HEK293 (cell line): Measurements from ENCODE around the gene TTC27.

Experiments
- HOXD13 ChIP-seq: sonication (generic); formaldehyde crosslinking; IDR thresholded peaks from 2 replicates; pipeline ENCODE4 v1.8.0; 2022; ENCODE audit warnings: missing genetic modification reagents, borderline replicate concordance
- IKZF3 ChIP-seq: fragments of 450-650 bp; IDR thresholded peaks from 2 replicates; pipeline ENCODE4 v1.5.0; 2018; ENCODE audit warnings: missing biosample characterization, mild to moderate bottlenecking, missing genetic modification characterization, moderate library complexity
- MEIS1 ChIP-seq: sonication (generic); formaldehyde crosslinking; IDR thresholded peaks from 2 replicates; pipeline ENCODE4 v1.8.1; 2022; ENCODE audit warnings: missing genetic modification reagents, mild to moderate bottlenecking, borderline replicate concordance
- ZBTB21 ChIP-seq: fragments of 450-650 bp; formaldehyde crosslinking; IDR thresholded peaks from 2 replicates; pipeline ENCODE4 v1.5.1; 2017; ENCODE audit warnings: missing biosample characterization, missing genetic modification characterization
- ZEB2 ChIP-seq: fragments of 450-650 bp; formaldehyde crosslinking; IDR thresholded peaks from 2 replicates; pipeline ENCODE4 v1.5.1; 2016; ENCODE audit warnings: missing biosample characterization, missing genetic modification characterization
- ZNF132 ChIP-seq: fragments of 450-650 bp; formaldehyde crosslinking; IDR thresholded peaks from 2 replicates; pipeline ENCODE4 v1.5.1; 2017; ENCODE audit warnings: missing biosample characterization, missing genetic modification characterization, borderline replicate concordance
- ZNF155 ChIP-seq: fragments of 450-650 bp; formaldehyde crosslinking; IDR thresholded peaks from 2 replicates; pipeline ENCODE4 v1.5.1; 2016; ENCODE audit warnings: missing biosample characterization, missing genetic modification characterization
- ZNF174 ChIP-seq: fragments of 450-650 bp; formaldehyde crosslinking; IDR thresholded peaks from 2 replicates; pipeline ENCODE4 v1.5.0; 2017; ENCODE audit warnings: missing biosample characterization, mild to moderate bottlenecking, missing genetic modification characterization
- ZNF184 ChIP-seq: fragments of 450-650 bp; IDR thresholded peaks from 2 replicates; pipeline ENCODE4 v1.5.1; 2018; ENCODE audit warnings: missing biosample characterization, mild to moderate bottlenecking, missing genetic modification characterization
- ZNF24 ChIP-seq: fragments of 450-650 bp; formaldehyde crosslinking; IDR thresholded peaks from 2 replicates; pipeline ENCODE4 v1.5.1; 2016; ENCODE audit warnings: missing biosample characterization, missing genetic modification characterization
- ZNF248 ChIP-seq: fragments of 450-650 bp; formaldehyde crosslinking; IDR thresholded peaks from 2 replicates; pipeline ENCODE4 v1.5.1; 2017; ENCODE audit warnings: missing biosample characterization, missing genetic modification characterization
- ZNF350 ChIP-seq: fragments of 450-650 bp; formaldehyde crosslinking; IDR thresholded peaks from 2 replicates; pipeline ENCODE4 v1.5.0; 2017; ENCODE audit warnings: missing biosample characterization, mild to moderate bottlenecking, missing genetic modification characterization
- ZNF354C ChIP-seq: fragments of 450-650 bp; formaldehyde crosslinking; IDR thresholded peaks from 2 replicates; pipeline ENCODE4 v1.5.1; 2016; ENCODE audit warnings: missing biosample characterization, missing genetic modification characterization, low read depth, borderline replicate concordance
- ZNF37A ChIP-seq: fragments of 450-650 bp; IDR thresholded peaks from 2 replicates; pipeline ENCODE4 v1.5.1; 2018; ENCODE audit warnings: missing biosample characterization, missing genetic modification characterization
- ZNF510 ChIP-seq: fragments of 450-650 bp; formaldehyde crosslinking; IDR thresholded peaks from 2 replicates; pipeline ENCODE4 v1.5.1; 2018; ENCODE audit warnings: mild to moderate bottlenecking, missing genetic modification characterization, missing biosample characterization; ENCODE audit not compliant: insufficient replicate concordance
- ZNF521 ChIP-seq: fragments of 450-650 bp; formaldehyde crosslinking; IDR thresholded peaks from 2 replicates; pipeline ENCODE4 v1.5.1; 2017; ENCODE audit warnings: missing biosample characterization, mild to moderate bottlenecking, missing genetic modification characterization
- ZNF544 ChIP-seq: fragments of 450-650 bp; formaldehyde crosslinking; IDR thresholded peaks from 2 replicates; pipeline ENCODE4 v1.5.0; 2017; ENCODE audit warnings: missing biosample characterization, missing genetic modification characterization
- ZNF549 ChIP-seq: fragments of 450-650 bp; IDR thresholded peaks from 2 replicates; pipeline ENCODE4 v1.5.1; 2018; ENCODE audit warnings: missing biosample characterization, missing genetic modification characterization, mild to moderate bottlenecking, inconsistent platforms, moderate library complexity
- ZNF561 ChIP-seq: fragments of 450-650 bp; IDR thresholded peaks from 2 replicates; pipeline ENCODE4 v1.5.1; 2018; ENCODE audit warnings: missing biosample characterization, missing genetic modification characterization, borderline replicate concordance
- ZNF610 ChIP-seq: fragments of 450-650 bp; formaldehyde crosslinking; IDR thresholded peaks from 2 replicates; pipeline ENCODE4 v1.5.1; 2016; ENCODE audit warnings: missing biosample characterization, missing genetic modification characterization, borderline replicate concordance
- ZNF621 ChIP-seq: fragments of 450-650 bp; formaldehyde crosslinking; IDR thresholded peaks from 2 replicates; pipeline ENCODE4 v1.5.1; 2017; ENCODE audit warnings: missing biosample characterization, missing genetic modification characterization
- ZNF626 ChIP-seq: fragments of 450-650 bp; sonication (Bioruptor Pico); formaldehyde crosslinking; IDR thresholded peaks from 2 replicates; pipeline ENCODE4 v1.5.1; 2018; ENCODE audit warnings: missing biosample characterization, missing genetic modification characterization, inconsistent platforms
- ZNF660 ChIP-seq: fragments of 450-650 bp; IDR thresholded peaks from 2 replicates; pipeline ENCODE4 v1.5.1; 2018; ENCODE audit warnings: missing biosample characterization, mild to moderate bottlenecking, missing genetic modification characterization
- ZNF677 ChIP-seq: fragments of 450-650 bp; IDR thresholded peaks from 2 replicates; pipeline ENCODE4 v1.5.0; 2018; ENCODE audit warnings: missing biosample characterization, mild to moderate bottlenecking, missing genetic modification characterization, moderate library complexity
- ZNF830 ChIP-seq: fragments of 450-650 bp; IDR thresholded peaks from 2 replicates; pipeline ENCODE4 v1.5.0; 2018; ENCODE audit warnings: missing biosample characterization, missing genetic modification characterization, low read depth, mild to moderate bottlenecking, moderate library complexity
- ZSCAN30 ChIP-seq: fragments of 450-650 bp; IDR thresholded peaks from 2 replicates; pipeline ENCODE4 v1.5.1; 2018; ENCODE audit warnings: missing biosample characterization, mild to moderate bottlenecking, missing genetic modification characterization, moderate library complexity
- ZXDB ChIP-seq: fragments of 450-650 bp; formaldehyde crosslinking; IDR thresholded peaks from 2 replicates; pipeline ENCODE4 v1.5.1; 2016; ENCODE audit warnings: missing biosample characterization, missing genetic modification characterization
- TF ChIP-seq, protein P1 (sequence below): fragments of 450-650 bp; formaldehyde crosslinking; IDR thresholded peaks from 2 replicates; pipeline ENCODE4 v1.5.1; 2016; ENCODE audit warnings: missing biosample characterization, missing genetic modification characterization
- TF ChIP-seq, protein P2 (sequence below): fragments of 450-650 bp; formaldehyde crosslinking; IDR thresholded peaks from 2 replicates; pipeline ENCODE4 v1.5.1; 2016; ENCODE audit warnings: missing biosample characterization, missing genetic modification characterization
- TF ChIP-seq, protein P3 (sequence below): fragments of 450-650 bp; formaldehyde crosslinking; IDR thresholded peaks from 2 replicates; pipeline ENCODE4 v1.5.1; 2017; ENCODE audit warnings: missing biosample characterization, missing genetic modification characterization
- TF ChIP-seq, protein P4 (sequence below): fragments of 450-650 bp; formaldehyde crosslinking; IDR thresholded peaks from 2 replicates; pipeline ENCODE4 v1.5.1; 2017; ENCODE audit warnings: missing biosample characterization, missing genetic modification characterization
- TF ChIP-seq, protein P5 (sequence below): fragments of 450-650 bp; formaldehyde crosslinking; optimal IDR thresholded peaks from 2 replicates; pipeline ENCODE3; 2016; ENCODE audit warnings: missing biosample characterization, mild to moderate bottlenecking, missing genetic modification characterization

The TTC27 gene

DNA sequence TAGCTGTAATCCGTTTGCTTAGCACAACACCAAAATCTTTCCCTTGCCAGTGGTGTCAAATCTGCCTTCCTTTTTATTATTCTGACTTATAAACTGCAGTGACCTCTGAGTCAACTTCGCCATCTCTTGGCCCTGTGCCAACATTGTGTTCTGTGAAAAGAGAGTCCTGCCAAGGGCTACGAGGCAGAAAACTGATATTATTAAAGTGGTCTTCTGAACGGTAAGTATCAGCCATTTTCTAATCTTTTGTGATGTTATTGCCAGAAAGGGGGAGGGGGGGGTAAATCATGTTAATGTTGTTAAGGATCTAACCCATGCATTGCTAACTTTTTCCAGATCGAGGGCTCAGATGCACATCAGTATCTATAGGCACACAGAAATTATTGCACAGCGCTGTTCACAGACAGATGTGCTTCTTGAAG lies 197.5 kb downstream of the TTC27 start (continued):
- peak; percentile 79 for TF ChIP-seq ZNF350 (tag by site-specific recombination)
- TF ChIP-seq ZNF155 (tag by site-specific recombination): no peak
- TF ChIP-seq ZNF174 (tag by site-specific recombination): no peak
- 0 out of 2 replicates have a peak, but pooled peaks have one; percentile 32 for TF ChIP-seq ZNF549 (tag by site-specific recombination)
- no peak for TF ChIP-seq HOXD13 (CRISPR knock-in tag)
- TF ChIP-seq ZNF544: peak; percentile 86
- TF ChIP-seq ZNF610 (tag by site-specific recombination): no peak
- TF ChIP-seq, protein P1, sequence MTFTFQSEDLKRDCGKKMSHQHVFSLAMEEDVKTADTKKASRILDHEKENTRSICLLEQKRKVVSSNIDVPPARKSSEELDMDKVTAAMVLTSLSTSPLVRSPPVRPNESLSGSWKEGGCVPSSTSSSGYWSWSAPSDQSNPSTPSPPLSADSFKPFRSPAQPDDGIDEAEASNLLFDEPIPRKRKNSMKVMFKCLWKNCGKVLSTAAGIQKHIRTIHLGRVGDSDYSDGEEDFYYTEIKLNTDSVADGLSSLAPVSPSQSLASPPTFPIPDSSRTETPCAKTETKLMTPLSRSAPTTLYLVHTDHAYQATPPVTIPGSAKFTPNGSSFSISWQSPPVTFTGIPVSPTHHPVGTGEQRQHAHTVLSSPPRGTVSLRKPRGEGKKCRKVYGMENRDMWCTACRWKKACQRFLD: no peak
- TF ChIP-seq ZNF830: peak; percentile 68; the same call in 1 of the 2 replicates
- 0 out of 2 replicates have a peak, but pooled peaks have one; percentile 64 for TF ChIP-seq ZNF37A (tag by site-specific recombination)
- TF ChIP-seq, protein P2, sequence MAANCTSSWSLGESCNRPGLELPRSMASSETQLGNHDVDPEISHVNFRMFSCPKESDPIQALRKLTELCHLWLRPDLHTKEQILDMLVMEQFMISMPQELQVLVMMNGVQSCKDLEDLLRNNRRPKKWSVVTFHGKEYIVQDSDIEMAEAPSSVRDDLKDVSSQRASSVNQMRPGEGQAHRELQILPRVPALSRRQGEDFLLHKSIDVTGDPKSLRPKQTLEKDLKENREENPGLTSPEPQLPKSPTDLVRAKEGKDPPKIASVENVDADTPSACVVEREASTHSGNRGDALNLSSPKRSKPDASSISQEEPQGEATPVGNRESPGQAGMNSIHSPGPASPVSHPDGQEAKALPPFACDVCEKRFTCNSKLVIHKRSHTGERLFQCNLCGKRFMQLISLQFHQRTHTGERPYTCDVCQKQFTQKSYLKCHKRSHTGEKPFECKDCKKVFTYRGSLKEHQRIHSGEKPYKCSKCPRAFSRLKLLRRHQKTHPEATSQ (tag by site-specific recombination): no peak
- peak; percentile 43 for TF ChIP-seq ZNF510 (tag by site-specific recombination)
- no peak for TF ChIP-seq ZNF521 (tag by site-specific recombination)
- TF ChIP-seq ZNF561 (tag by site-specific recombination): peak; percentile 65; the same call in 1 of the 2 replicates
- no peak for TF ChIP-seq IKZF3 (tag by site-specific recombination)
- TF ChIP-seq ZXDB: 0 out of 2 replicates have a peak, but pooled peaks have one; percentile 16
- TF ChIP-seq ZNF660 (tag by site-specific recombination): peak; percentile 86
- no peak for TF ChIP-seq ZSCAN30 (tag by site-specific recombination)
- no peak for TF ChIP-seq ZNF621 (tag by site-specific recombination)
- TF ChIP-seq MEIS1: no peak
- TF ChIP-seq, protein P3, sequence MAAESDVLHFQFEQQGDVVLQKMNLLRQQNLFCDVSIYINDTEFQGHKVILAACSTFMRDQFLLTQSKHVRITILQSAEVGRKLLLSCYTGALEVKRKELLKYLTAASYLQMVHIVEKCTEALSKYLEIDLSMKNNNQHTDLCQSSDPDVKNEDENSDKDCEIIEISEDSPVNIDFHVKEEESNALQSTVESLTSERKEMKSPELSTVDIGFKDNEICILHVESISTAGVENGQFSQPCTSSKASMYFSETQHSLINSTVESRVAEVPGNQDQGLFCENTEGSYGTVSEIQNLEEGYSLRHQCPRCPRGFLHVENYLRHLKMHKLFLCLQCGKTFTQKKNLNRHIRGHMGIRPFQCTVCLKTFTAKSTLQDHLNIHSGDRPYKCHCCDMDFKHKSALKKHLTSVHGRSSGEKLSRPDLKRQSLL (tag by site-specific recombination): peak; percentile 28; the same call in 1 of the 2 replicates
- TF ChIP-seq ZNF354C (tag by site-specific recombination): no peak
- TF ChIP-seq, protein P4, sequence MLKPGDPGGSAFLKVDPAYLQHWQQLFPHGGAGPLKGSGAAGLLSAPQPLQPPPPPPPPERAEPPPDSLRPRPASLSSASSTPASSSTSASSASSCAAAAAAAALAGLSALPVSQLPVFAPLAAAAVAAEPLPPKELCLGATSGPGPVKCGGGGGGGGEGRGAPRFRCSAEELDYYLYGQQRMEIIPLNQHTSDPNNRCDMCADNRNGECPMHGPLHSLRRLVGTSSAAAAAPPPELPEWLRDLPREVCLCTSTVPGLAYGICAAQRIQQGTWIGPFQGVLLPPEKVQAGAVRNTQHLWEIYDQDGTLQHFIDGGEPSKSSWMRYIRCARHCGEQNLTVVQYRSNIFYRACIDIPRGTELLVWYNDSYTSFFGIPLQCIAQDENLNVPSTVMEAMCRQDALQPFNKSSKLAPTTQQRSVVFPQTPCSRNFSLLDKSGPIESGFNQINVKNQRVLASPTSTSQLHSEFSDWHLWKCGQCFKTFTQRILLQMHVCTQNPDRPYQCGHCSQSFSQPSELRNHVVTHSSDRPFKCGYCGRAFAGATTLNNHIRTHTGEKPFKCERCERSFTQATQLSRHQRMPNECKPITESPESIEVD (tag by site-specific recombination): peak; percentile 42; the same call in 1 of the 2 replicates
- no peak for TF ChIP-seq ZNF248 (tag by site-specific recombination)
- TF ChIP-seq ZNF132 (tag by site-specific recombination): peak; percentile 47; the same call in 1 of the 2 replicates
- TF ChIP-seq, protein P5, sequence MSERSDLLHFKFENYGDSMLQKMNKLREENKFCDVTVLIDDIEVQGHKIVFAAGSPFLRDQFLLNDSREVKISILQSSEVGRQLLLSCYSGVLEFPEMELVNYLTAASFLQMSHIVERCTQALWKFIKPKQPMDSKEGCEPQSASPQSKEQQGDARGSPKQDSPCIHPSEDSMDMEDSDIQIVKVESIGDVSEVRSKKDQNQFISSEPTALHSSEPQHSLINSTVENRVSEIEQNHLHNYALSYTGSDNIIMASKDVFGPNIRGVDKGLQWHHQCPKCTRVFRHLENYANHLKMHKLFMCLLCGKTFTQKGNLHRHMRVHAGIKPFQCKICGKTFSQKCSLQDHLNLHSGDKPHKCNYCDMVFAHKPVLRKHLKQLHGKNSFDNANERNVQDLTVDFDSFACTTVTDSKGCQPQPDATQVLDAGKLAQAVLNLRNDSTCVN (tag by site-specific recombination): no peak
- no peak for TF ChIP-seq ZNF24 (tag by site-specific recombination)
- TF ChIP-seq ZBTB21 (tag by site-specific recombination): no peak
- peak; percentile 90; the same call in 1 of the 2 replicates for TF ChIP-seq ZNF626 (tag by site-specific recombination)
- peak; percentile 85; the same call in 1 of the 2 replicates for TF ChIP-seq ZNF184 (tag by site-specific recombination)
- 0 out of 2 replicates have a peak, but pooled peaks have one; percentile 44 for TF ChIP-seq ZNF677
- TF ChIP-seq ZEB2: no peak
